Measurements from ENCODE around the gene SMOC1.

DNA sequence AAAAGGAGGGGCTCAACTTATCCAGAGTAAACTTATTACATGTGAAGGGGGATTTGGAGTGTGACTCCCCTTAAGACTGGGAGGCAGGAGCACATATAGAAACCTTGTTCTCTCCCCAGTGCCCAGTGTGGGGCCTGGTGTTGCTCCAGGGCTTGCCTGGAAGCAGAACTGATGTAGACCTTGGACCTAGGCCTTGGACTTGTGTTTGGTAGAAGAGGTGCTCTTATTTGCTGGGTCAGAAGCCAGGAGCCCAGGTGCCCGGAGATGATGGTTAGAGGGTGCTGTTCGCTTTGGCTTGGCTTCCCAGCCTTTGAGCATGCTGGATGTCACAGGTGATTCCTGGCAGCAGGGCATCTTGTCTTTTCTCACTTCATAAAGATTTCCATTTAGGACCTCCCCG lies 110.4 kb downstream of the SMOC1 start:
- TF ChIP-seq, protein P1, sequence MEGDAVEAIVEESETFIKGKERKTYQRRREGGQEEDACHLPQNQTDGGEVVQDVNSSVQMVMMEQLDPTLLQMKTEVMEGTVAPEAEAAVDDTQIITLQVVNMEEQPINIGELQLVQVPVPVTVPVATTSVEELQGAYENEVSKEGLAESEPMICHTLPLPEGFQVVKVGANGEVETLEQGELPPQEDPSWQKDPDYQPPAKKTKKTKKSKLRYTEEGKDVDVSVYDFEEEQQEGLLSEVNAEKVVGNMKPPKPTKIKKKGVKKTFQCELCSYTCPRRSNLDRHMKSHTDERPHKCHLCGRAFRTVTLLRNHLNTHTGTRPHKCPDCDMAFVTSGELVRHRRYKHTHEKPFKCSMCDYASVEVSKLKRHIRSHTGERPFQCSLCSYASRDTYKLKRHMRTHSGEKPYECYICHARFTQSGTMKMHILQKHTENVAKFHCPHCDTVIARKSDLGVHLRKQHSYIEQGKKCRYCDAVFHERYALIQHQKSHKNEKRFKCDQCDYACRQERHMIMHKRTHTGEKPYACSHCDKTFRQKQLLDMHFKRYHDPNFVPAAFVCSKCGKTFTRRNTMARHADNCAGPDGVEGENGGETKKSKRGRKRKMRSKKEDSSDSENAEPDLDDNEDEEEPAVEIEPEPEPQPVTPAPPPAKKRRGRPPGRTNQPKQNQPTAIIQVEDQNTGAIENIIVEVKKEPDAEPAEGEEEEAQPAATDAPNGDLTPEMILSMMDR (conservative IDR thresholded peaks at IDR 0.05; ENCODE audit: low read depth, low read length): no peak
- TF ChIP-seq EZH2 (IDR thresholded peaks at IDR 0.05; ENCODE audit: low read length, unreplicated experiment) (no peak), EZH2phosphoT487 (IDR thresholded peaks at IDR 0.05; ENCODE audit: borderline replicate concordance, low read length) (no peak)

Measured in PC-3 (cell line).